Upper lobe of left lung (tissue), 4 donors: Measurements from ENCODE around the gene ARID5B.

ENCODE experiments used
- CTCF ChIP-seq, 6 experiments: fragments of 450-650 bp in 4 of 6; fragments of 200-600 bp in 2 of 6; sonication (generic) in 2 of 6; IDR thresholded peaks; one replicate each; pipeline ENCODE4 v1.5.1; 2016 to 2019; ENCODE audit warnings: antibody characterized with exemption in 6 of 6
- POLR2AphosphoS5 ChIP-seq, 2 donors: sonication (generic); formaldehyde crosslinking; IDR thresholded peaks; one replicate each; pipeline ENCODE4 v1.5.1; 2017; ENCODE audit warnings: antibody characterized with exemption in 2 of 2

GRCh38 chr10:62015994-62016393 is 114.5 kb downstream of the ARID5B start:
- TF ChIP-seq CTCF (IDR thresholded peaks at IDR 0.05) (no peak), POLR2AphosphoS5 (IDR thresholded peaks at IDR 0.05) (no peak)
